Measurements from ENCODE around the gene GALNT11.
A peak's percentile ranks its signal among the peaks of the same experiment; 100 is the strongest.

GALNT11 gene

DNA sequence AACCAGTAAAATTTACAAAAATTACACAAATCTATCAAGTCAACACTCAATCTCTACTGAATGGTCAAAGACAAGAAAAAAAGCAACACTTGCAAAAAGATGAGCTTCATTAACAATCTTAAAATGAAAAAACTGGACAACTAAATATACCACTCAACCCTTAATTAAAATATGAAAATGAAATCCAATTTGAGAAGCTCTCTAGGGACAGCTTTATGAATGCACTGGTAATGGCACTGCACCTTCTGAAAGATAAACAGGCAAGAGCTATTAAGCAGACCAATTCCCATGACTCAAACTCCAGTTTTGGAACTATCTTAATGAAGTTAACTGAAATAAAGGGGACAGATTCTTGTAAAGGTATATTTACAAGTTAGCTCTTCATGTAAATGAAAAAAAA, 135.7 kb downstream of the GALNT11 start:
- H3K4me3 ChIP-seq (ENCODE audit: low read length) = no peak overlapping the region
- TF ChIP-seq, protein P1, sequence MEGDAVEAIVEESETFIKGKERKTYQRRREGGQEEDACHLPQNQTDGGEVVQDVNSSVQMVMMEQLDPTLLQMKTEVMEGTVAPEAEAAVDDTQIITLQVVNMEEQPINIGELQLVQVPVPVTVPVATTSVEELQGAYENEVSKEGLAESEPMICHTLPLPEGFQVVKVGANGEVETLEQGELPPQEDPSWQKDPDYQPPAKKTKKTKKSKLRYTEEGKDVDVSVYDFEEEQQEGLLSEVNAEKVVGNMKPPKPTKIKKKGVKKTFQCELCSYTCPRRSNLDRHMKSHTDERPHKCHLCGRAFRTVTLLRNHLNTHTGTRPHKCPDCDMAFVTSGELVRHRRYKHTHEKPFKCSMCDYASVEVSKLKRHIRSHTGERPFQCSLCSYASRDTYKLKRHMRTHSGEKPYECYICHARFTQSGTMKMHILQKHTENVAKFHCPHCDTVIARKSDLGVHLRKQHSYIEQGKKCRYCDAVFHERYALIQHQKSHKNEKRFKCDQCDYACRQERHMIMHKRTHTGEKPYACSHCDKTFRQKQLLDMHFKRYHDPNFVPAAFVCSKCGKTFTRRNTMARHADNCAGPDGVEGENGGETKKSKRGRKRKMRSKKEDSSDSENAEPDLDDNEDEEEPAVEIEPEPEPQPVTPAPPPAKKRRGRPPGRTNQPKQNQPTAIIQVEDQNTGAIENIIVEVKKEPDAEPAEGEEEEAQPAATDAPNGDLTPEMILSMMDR (IDR thresholded peaks at IDR 0.05; ENCODE audit: insufficient read depth, low read depth, low read length, missing control alignments) = no peak
- DNase-seq (ENCODE audit: low read depth) = no peak

DNA sequence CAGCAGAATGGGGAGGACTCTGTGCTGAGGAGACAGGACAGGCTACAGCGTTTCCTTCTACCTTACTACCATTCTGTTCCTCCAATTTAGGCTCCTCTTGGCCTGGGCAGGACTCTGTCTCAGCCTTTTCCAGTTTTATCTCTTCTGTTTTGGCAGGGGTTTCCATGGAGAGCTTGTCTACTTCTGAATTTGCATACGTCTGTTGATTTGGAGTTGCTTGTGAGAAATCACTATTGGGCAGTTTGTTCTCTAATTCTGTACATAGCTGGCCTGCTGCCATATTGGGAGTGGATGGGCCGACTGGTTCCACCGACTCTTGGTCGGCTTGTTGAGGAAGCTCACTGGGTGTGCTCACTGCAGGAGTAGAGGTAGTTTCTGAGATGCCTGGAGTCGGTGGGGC, 136.8 kb downstream of the GALNT11 start:
- H3K4me3 ChIP-seq (ENCODE audit: low read length) = no peak overlapping the region
- TF ChIP-seq, protein P1 (IDR thresholded peaks at IDR 0.05; ENCODE audit: insufficient read depth, low read depth, low read length, missing control alignments) = no peak
- peak; percentile 5 for DNase-seq (ENCODE audit: low read depth)
